Osteocyte (in vitro differentiated cells): ENCODE data around the gene HOXD3. TPM values are rescaled to one million over a fixed set of nuclear protein-coding genes. Genes with fewer than 3 reads are reported as not detected.
A peak's percentile ranks its signal among the peaks of the same experiment; 100 is the strongest.

Experiments
- DNase-seq: peaks from one replicate; pipeline ENCODE4 v3.0.0; 2021; ENCODE audit warnings: mixed read lengths; ENCODE audit not compliant: unreplicated experiment; ENCODE audit errors: extremely low spot score
- H3K27ac Mint-ChIP-seq: one replicate; pipeline ENCODE4 v1.8.0; 2021; ENCODE audit warnings: mild to moderate bottlenecking, mixed read lengths; ENCODE audit not compliant: unreplicated experiment
- H3K27me3 Mint-ChIP-seq: one replicate; pipeline ENCODE4 v1.8.0; 2021; ENCODE audit warnings: mixed read lengths; ENCODE audit not compliant: unreplicated experiment
- H3K36me3 Mint-ChIP-seq: one replicate; pipeline ENCODE4 v1.8.0; 2021; ENCODE audit warnings: mixed read lengths; ENCODE audit not compliant: unreplicated experiment
- H3K4me1 Mint-ChIP-seq: one replicate; pipeline ENCODE4 v1.8.0; 2021; ENCODE audit warnings: mixed read lengths; ENCODE audit not compliant: unreplicated experiment
- H3K4me3 Mint-ChIP-seq: one replicate; pipeline ENCODE4 v1.8.0; 2021; ENCODE audit warnings: mild to moderate bottlenecking, moderate library complexity, mixed read lengths; ENCODE audit not compliant: unreplicated experiment
- H3K9me3 Mint-ChIP-seq: one replicate; pipeline ENCODE4 v1.8.0; 2021; ENCODE audit warnings: mixed read lengths; ENCODE audit not compliant: unreplicated experiment
- total RNA-seq: library from RNA; stranded (reverse); gene quantifications from 2 replicates; pipeline ENCODE4 v1.2.1, GENCODE V29; 2021
- TF ChIP-seq, protein P1 (sequence below): fragments of 200-600 bp; sonication (generic); IDR thresholded peaks from 2 replicates; pipeline ENCODE4 v1.5.0; 2021; ENCODE audit warnings: antibody characterized with exemption, mild to moderate bottlenecking, moderate library complexity

The HOXD3 gene
- total RNA-seq, 1 donor from 2014 or later = not detected

DNA sequence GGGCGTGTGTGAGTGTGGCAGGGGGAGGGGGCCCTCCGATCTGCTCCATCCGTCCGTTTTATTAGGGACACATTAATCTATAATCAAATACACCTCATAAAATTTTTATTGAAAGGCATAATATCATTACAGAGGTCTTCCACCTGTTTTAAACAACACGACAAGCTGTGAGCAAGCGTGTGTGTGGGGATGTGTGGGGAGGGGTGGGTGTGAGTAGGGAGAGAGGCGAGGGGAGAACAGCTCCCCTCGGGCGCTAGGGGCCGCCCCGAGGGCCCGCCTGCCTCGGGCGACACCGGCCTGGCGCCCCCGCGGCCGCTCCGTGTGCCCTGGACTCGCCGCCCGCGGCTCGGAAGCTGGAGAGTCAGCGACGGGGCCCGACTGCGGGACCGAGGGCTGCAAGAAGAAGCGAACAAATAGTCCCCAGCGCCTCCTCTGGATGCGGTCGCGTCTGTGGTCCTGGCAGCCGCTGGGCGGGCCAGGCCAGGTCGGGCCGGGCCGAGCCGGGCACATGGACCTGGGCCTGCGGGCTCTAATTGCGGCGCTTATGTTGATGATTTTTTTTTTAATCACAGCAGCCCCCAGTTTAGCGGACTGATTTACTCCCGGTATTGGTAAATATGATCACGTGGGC is 34.9 kb upstream of the HOXD3 start:
- Mint-ChIP-seq H3K36me3 (peaks cover 4% of the 10 kb centered on the region), H3K27me3 (peaks cover 86% of the 10 kb centered on the region), H3K9me3 (peaks cover 3% of the 10 kb centered on the region), H3K27ac (no peak overlapping the region), H3K4me3 (peak overlapping the region; percentile 64), H3K4me1 (peaks cover 8% of the 10 kb centered on the region)
- TF ChIP-seq, protein P1, sequence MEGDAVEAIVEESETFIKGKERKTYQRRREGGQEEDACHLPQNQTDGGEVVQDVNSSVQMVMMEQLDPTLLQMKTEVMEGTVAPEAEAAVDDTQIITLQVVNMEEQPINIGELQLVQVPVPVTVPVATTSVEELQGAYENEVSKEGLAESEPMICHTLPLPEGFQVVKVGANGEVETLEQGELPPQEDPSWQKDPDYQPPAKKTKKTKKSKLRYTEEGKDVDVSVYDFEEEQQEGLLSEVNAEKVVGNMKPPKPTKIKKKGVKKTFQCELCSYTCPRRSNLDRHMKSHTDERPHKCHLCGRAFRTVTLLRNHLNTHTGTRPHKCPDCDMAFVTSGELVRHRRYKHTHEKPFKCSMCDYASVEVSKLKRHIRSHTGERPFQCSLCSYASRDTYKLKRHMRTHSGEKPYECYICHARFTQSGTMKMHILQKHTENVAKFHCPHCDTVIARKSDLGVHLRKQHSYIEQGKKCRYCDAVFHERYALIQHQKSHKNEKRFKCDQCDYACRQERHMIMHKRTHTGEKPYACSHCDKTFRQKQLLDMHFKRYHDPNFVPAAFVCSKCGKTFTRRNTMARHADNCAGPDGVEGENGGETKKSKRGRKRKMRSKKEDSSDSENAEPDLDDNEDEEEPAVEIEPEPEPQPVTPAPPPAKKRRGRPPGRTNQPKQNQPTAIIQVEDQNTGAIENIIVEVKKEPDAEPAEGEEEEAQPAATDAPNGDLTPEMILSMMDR = no peak
- DNase-seq = no peak

DNA sequence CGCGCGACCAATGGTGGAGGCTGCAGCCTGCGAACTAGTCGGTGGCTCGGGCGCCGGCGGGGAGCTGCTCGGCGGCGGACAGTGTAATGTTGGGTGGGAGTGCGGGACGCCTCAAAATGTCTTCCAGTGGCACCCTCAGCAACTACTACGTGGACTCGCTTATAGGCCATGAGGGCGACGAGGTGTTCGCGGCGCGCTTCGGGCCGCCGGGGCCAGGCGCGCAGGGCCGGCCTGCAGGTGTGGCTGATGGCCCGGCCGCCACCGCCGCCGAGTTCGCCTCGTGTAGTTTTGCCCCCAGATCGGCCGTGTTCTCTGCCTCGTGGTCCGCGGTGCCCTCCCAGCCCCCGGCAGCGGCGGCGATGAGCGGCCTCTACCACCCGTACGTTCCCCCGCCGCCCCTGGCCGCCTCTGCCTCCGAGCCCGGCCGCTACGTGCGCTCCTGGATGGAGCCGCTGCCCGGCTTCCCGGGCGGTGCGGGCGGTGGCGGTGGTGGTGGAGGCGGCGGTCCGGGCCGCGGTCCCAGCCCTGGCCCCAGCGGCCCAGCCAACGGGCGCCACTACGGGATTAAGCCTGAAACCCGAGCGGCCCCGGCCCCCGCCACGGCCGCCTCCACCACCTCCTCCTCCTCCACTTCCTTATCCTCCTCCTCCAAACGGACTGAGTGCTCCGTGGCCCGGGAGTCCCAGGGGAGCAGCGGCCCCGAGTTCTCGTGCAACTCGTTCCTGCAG is 34.3 kb upstream of the HOXD3 start, which contains the start of gene HOXD9:
Gene HOXD9, plus strand, starts transcription at position 37 of the 728 bp plus-strand sequence. Its CDS starts 50 bp downstream, at position 87.
- no peak within 1 kb of the TSS for H3K27ac Mint-ChIP-seq
- H3K4me3 Mint-ChIP-seq = peak within 1 kb of the TSS; percentile 64
- no peak for DNase-seq
- H3K36me3 Mint-ChIP-seq = peaks cover 4% of the 10 kb centered on the region
- peaks cover 3% of the 10 kb centered on the region for H3K9me3 Mint-ChIP-seq
- peaks cover 8% of the 10 kb centered on the region for H3K4me1 Mint-ChIP-seq
- peaks cover 88% of the 10 kb centered on the region for H3K27me3 Mint-ChIP-seq
- TF ChIP-seq, protein P1 = no peak

DNA sequence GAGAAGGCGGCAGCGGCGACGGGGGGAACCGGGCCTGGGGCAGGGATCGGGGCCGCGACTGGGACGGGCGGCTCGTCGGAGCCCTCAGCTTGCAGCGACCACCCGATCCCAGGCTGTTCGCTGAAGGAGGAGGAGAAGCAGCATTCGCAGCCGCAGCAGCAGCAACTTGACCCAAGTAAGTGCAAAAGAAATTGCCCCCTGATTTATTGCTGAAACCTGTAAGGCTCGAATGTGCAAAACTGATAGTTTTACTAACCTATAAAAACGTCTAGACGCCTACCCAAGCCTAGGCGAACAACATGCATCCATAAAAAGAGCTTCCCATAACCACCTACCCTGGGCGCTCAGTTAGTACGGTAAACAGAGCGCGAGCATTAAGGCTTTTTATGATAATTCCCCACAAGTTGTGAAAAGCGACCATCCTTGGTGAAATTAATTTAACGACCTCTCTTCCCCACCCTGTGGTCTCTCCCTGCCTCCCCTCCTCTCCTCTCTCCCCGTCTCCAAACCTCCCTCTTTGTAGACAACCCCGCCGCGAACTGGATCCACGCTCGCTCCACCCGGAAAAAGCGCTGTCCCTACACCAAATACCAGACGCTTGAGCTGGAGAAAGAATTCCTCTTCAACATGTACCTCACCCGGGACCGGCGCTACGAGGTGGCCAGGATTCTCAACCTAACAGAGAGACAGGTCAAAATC is 33.5 kb upstream of the HOXD3 start:
- Mint-ChIP-seq H3K36me3 (peaks cover 4% of the 10 kb centered on the region), H3K27ac (no peak overlapping the region), H3K9me3 (peaks cover 3% of the 10 kb centered on the region), H3K4me1 (peaks cover 13% of the 10 kb centered on the region), H3K4me3 (peak overlapping the region; percentile 38), H3K27me3 (peaks cover 88% of the 10 kb centered on the region)
- TF ChIP-seq, protein P1 = no peak
- DNase-seq = no peak

DNA sequence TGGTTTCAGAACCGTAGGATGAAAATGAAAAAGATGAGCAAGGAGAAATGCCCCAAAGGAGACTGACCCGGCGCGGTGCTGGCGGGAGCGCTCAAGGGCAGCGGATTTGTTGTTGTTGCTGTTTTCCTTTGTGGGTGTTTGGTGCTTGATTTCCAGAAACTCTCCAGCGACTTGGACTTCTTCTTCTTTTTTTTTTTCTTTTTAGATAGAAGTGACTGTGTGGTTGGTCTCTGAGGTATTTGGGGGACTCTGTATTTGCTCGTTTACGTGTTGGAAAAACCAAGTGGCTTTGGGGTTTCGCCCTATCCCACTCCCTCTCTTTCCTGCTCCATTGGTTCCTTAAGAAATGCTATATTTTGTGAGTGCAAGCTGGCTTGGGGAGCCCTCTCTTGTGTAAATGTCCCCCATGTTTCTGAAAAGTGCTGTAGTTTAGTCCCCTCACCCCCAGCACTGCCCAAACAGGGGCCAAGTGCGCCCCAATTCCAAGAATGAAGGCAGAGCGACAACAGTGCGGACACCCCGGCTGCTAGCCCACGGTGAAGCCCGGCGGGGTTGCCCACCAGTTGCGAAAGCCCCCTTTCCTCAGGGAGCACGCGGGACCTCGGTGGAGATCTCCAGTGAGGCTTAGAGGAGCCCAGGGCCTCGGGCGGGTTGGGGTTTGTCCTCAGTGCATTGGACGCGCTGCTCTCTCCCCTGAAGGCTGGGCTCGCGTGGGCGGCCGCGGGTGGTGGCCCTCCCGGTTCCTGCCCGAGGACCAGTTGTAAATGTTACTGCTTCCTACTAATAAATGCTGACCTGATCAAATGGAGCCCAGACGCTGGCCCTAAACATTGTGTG is 32.8 kb upstream of the HOXD3 start:
- no peak overlapping the region for H3K4me3 Mint-ChIP-seq
- H3K27me3 Mint-ChIP-seq = peaks cover 88% of the 10 kb centered on the region
- no peak overlapping the region for H3K27ac Mint-ChIP-seq
- peaks cover 20% of the 10 kb centered on the region for H3K4me1 Mint-ChIP-seq
- TF ChIP-seq, protein P1 = no peak
- no peaks in the 10 kb centered on the region for H3K9me3 Mint-ChIP-seq
- no peak for DNase-seq
- H3K36me3 Mint-ChIP-seq = peaks cover 4% of the 10 kb centered on the region
